Glutamatergic neuron (in vitro differentiated cells): Measurements from ENCODE around the gene TSEN34. TPM values are rescaled to one million over a fixed set of nuclear protein-coding genes. Genes with fewer than 3 reads are reported as not detected.
A peak's percentile ranks its signal among the peaks of the same experiment; 100 is the strongest.

ENCODE experiments used
- DNase-seq: peaks from one replicate; pipeline ENCODE4 v3.0.0; 2022
- H3K27ac Mint-ChIP-seq: one replicate; pipeline ENCODE4 v1.8.0; 2020; ENCODE audit warnings: mild to moderate bottlenecking, mixed read lengths, inconsistent platforms; ENCODE audit not compliant: unreplicated experiment
- H3K27me3 Mint-ChIP-seq: one replicate; pipeline ENCODE4 v1.8.0; 2020; ENCODE audit warnings: mild to moderate bottlenecking, moderate library complexity, mixed read lengths, inconsistent platforms; ENCODE audit not compliant: unreplicated experiment
- H3K36me3 Mint-ChIP-seq: one replicate; pipeline ENCODE4 v1.8.0; 2020; ENCODE audit warnings: mild to moderate bottlenecking, mixed read lengths, inconsistent platforms; ENCODE audit not compliant: unreplicated experiment
- H3K4me1 Mint-ChIP-seq: one replicate; pipeline ENCODE4 v1.8.0; 2020; ENCODE audit warnings: mild to moderate bottlenecking, low read depth, mixed read lengths, inconsistent platforms; ENCODE audit not compliant: unreplicated experiment
- H3K4me3 Mint-ChIP-seq: one replicate; pipeline ENCODE4 v1.8.0; 2020; ENCODE audit warnings: mild to moderate bottlenecking, mixed read lengths, inconsistent platforms; ENCODE audit not compliant: unreplicated experiment
- H3K9me3 Mint-ChIP-seq: one replicate; pipeline ENCODE4 v1.8.0; 2020; ENCODE audit warnings: mild to moderate bottlenecking, moderate library complexity, mixed read lengths, inconsistent platforms; ENCODE audit not compliant: unreplicated experiment
- CTCF ChIP-seq: fragments of 200-600 bp; sonication (generic); IDR thresholded peaks from one replicate; pipeline ENCODE4 v1.5.0; 2021; ENCODE audit not compliant: partially characterized antibody, unreplicated experiment
- total RNA-seq: library from RNA; stranded (reverse); fragmentation: NEBNext Ultra II Directional; extraction: Animal tissue kit (Norgen Biotek cat#: 25700); gene quantifications from one replicate; pipeline ENCODE4 v1.2.1, GENCODE V29; 2021; ENCODE audit not compliant: unreplicated experiment

Gene TSEN34
- total RNA-seq, 1 donor from 2014 or later, result 44.8 TPM

GRCh38 chr19:54199401-54199800 is 8.3 kb downstream of the TSEN34 start:
- no peaks in the 10 kb centered on the region for H3K36me3 Mint-ChIP-seq
- H3K9me3 Mint-ChIP-seq, result peaks cover 6% of the 10 kb centered on the region
- peak overlapping the region; percentile 74 for H3K4me3 Mint-ChIP-seq
- no peak for DNase-seq
- H3K27me3 Mint-ChIP-seq, result peaks cover 5% of the 10 kb centered on the region
- H3K4me1 Mint-ChIP-seq, result peaks cover 10% of the 10 kb centered on the region
- TF ChIP-seq CTCF, result no peak
- peak overlapping the region; percentile 72 for H3K27ac Mint-ChIP-seq

- no peak for DNase-seq
- Mint-ChIP-seq H3K36me3 (no peaks in the 10 kb centered on the region), H3K27me3 (peaks cover 8% of the 10 kb centered on the region), H3K4me3 (peak overlapping the region; percentile 98), H3K9me3 (peaks cover 6% of the 10 kb centered on the region), H3K4me1 (peaks cover 10% of the 10 kb centered on the region), H3K27ac (peak overlapping the region; percentile 97)
- no peak for TF ChIP-seq CTCF
Observed at GRCh38 chr19:54201172-54201701, 10.1 kb downstream of the TSEN34 start.

GRCh38 chr19:54201980-54202379 is 10.9 kb downstream of the TSEN34 start:
- TF ChIP-seq CTCF, result no peak
- Mint-ChIP-seq H3K4me3 (peak overlapping the region; percentile 98), H3K27me3 (peaks cover 8% of the 10 kb centered on the region), H3K9me3 (peaks cover 6% of the 10 kb centered on the region), H3K27ac (peak overlapping the region; percentile 97), H3K4me1 (peaks cover 10% of the 10 kb centered on the region), H3K36me3 (no peaks in the 10 kb centered on the region)
- DNase-seq, result no peak

- Mint-ChIP-seq H3K27ac (peak overlapping the region; percentile 62), H3K4me1 (peaks cover 13% of the 10 kb centered on the region), H3K4me3 (peak overlapping the region; percentile 98), H3K27me3 (peaks cover 8% of the 10 kb centered on the region), H3K9me3 (peaks cover 10% of the 10 kb centered on the region), H3K36me3 (peaks cover 5% of the 10 kb centered on the region)
- DNase-seq, result no peak
- no peak for TF ChIP-seq CTCF
Observed at GRCh38 chr19:54203151-54203611, 12.1 kb downstream of the TSEN34 start.

- Mint-ChIP-seq H3K4me1 (peaks cover 18% of the 10 kb centered on the region), H3K27me3 (peaks cover 6% of the 10 kb centered on the region), H3K4me3 (no peak overlapping the region), H3K27ac (peak overlapping the region; percentile 31), H3K36me3 (peaks cover 8% of the 10 kb centered on the region), H3K9me3 (peaks cover 10% of the 10 kb centered on the region)
- TF ChIP-seq CTCF, result no peak
- no peak for DNase-seq
Observed at GRCh38 chr19:54204767-54205468, 13.8 kb downstream of the TSEN34 start.
